Measurements from ENCODE around the gene RPGRIP1L. TPM values are rescaled to one million over a fixed set of nuclear protein-coding genes. Genes with fewer than 3 reads are reported as not detected.
A peak's percentile ranks its signal among the peaks of the same experiment; 100 is the strongest.

The RPGRIP1L gene
- 2.8 and 3.6 TPM in 2 replicates for total RNA-seq

DNA sequence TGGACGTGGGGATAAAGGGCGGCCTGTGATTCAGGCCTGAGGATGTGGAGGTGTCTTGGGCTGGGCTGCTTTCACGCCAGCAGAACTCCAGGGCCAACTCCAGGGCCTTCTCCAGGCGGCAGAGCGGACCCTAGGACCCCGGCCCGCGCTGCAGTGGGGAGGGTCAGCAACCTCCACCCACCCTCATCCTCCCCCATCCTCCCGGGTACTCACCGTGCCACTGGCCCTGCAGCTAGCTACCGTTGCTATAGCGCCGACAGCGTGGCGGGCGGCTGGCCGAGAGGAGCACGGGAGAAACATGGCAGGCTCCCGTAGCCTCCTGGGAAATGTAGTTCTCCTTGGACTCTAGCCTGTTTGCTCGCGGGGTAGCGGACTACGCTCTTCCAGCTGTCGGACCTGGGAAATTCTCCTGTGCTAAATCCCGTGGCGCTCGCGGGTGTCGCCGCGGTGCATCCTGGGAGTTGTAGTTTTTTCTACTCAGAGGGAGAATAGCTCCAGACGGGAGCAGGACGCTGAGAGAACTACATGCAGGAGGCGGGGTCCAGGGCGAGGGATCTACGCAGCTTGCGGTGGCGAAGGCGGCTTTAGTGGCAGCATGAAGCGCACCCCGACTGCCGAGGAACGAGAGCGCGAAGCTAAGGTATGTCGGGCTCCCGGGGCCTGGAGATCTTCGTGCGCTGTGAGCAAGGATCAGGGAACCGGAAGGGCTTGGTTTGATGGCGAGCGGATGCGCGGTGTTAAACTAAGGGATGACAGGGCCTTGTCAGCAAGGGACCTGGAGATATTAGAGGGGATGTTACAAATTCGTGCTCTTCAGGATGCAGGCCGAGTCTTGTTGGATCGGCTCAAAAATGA lies at the start of gene RPGRIP1L, which contains the start of gene FTO:
Gene RPGRIP1L (minus strand): TSS at position 270 of the 855 bp plus-strand sequence. CDS start 3,136 bp downstream, outside the sequence.
Gene FTO (plus strand): TSS at position 567 of the 855 bp plus-strand sequence.
- peak; percentile 99 for DNase-seq (ENCODE audit: low read depth in 2 of 2)

DNA sequence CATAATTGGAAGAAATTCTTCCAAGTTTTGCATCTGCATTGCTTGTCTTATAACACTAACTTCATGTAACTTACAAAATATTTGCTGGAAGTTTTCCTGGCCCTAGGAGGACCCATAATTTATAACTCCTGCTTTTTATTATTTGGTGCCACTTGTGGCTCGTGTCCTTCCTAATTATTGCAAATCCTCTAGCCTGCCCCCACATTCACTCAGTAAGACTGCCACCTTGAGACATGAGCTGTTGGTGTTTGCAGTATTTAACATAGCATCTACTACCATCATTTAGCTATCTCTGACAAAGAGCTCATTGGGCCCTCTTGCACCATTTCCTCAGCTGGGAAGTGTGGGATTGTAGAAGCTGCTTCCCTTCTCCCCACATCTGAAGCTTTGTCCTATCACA lies 49.8 kb upstream of the RPGRIP1L start:
- no peak for DNase-seq (ENCODE audit: low read depth in 2 of 2)

DNA sequence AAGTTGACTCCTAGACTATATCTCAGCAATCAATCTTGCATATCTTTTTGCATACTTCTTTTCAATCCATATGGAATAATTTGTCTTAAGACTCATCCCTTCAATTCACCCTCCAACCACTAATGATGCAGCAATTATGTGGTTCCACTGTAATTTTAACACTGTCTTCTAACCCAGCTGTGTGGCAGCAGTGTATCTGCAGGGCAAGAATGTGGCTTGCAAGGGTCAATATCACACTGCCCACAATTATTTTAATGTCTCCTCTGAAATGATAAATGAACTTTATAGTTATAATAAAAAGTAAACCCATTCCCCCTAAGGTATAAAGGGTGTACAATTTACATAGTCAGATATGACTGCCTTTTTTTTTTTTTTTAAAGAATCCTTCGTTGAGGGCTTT lies 48.9 kb upstream of the RPGRIP1L start:
- DNase-seq (ENCODE audit: low read depth in 2 of 2) = no peak

DNA sequence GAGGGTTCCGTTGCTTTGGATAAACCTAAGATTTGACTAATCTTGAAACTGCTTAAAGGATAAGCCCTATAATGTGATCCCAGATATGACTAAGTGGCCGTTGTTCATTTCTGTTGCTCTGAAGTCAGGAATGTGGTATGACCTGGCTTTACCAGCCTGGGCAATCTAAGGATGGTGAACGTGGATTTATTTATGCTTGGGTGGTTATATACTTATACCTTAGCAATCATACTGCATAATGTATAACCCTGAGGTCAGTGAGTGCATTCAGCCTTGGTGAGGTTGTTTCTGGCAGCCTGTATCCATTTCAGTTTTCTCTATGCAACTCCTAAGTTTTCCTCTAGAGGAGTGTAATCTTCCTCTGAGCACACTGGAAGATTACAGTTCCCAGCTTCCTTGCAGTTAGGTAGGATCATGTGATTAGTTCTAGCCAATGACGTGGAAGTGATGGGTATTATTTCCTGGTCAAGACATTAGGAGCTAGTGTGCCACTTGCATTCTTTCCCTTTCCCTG lies 42.2 kb upstream of the RPGRIP1L start:
- no peak for DNase-seq (ENCODE audit: low read depth in 2 of 2)

DNA sequence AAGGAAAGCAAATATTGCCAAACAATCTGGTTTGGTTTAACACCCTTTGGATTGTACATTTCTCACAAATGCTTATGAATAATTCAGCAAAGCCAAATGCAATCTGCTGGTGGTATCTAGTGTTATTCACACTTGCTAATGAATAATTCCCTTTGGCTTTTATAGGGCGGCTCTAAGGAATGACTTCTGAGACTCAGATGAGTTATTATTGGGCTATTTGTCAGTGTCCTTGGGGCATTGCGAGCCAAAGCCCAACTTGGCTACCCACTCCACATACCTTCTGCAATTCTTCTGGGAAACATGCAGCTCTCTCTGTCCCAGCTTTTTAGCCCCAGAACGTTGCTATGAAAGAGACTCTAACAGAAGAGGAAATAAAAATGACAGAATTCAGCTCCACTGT lies 41.4 kb upstream of the RPGRIP1L start:
- no peak for DNase-seq (ENCODE audit: low read depth in 2 of 2)

DNA sequence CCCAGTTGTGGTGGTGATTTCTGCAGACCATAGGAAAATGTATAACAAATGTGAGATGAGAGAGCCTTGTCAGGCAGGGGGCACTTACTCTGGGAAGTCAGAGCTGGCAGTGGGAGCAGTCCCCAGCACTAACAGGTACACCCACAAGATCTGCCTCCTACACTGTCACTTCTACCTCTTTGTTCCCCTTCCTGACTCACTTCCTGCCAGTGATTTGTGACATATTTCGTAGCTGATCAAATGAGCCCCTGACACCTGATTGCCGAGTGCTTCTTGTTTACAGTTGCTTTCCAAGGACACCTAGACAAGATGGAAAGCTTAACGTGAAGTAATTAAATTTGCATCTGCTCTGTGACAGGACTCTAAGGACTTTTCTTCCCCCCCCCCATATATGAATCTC lies 40.8 kb upstream of the RPGRIP1L start:
- DNase-seq (ENCODE audit: low read depth in 2 of 2) = peak; percentile 14 to 25

DNA sequence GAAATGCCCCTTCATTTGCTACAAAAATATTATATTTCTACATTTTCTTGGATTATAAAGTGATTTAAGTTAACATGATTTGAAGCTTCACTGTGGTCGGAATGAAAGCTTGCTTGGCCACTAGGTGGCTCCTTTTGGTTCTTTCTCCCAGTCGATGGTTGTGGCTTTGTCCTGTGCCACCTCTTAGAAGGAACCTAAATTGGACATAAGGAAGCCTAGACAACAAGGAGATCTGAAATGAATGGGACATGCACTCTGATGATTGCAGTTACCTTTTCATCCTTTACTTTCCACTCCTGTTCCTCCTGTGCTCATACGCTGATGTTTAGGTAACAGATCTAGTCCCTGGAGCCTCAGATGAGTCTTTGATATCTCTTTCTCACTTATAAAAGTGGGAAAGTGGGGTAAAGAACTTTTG lies 39.5 kb upstream of the RPGRIP1L start:
- peak; percentile 32 to 48 for DNase-seq (ENCODE audit: low read depth in 2 of 2)

DNA sequence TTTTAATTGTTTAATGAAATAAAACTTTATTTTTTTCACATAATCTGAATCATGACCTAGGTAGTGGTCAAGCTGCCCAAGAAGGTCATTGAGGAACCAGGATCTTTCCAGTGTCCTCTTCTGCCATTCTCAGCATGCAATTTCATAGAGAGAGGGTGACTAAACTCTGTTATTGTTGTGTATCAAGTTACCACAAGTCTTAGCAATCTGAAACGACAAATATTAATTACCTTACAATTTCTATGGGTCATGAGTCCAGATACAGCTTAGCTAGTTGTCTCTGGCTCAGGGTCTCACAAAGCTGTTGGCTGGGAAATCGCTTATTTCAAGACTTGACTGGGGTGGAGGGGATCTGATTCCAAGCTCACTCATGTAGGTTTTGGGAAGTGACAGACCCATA lies 37.9 kb upstream of the RPGRIP1L start:
- DNase-seq (ENCODE audit: low read depth in 2 of 2) = no peak

DNA sequence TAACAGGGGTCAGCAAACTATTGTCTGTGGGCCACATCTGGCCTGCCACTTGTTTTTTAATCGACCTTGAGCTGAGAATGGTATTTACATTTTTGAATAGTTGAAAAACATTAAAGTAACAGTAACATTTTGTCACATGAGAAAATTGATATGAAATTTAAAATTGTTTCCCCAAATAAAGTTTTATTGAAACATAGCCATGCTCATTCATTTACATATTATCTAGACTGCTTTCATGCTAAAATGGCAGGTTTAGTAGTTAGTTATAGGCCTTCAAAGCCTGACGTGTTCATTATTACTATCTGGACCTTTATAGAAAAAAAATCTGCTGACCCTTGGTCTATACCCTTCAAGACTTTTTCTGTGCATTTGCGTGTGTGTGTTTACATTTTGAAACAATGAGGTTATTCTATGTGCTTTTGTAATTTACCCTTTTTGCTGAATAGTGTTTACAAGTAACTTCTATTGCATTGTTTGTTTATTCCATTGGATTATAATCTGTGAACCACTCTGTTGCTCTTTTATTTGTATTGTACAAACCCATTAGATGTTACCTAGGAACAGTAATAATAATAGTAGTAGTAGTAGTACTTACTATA lies 37.4 kb upstream of the RPGRIP1L start:
- DNase-seq (ENCODE audit: low read depth in 2 of 2) = peak in 1 of 2 donors; percentile 12

DNA sequence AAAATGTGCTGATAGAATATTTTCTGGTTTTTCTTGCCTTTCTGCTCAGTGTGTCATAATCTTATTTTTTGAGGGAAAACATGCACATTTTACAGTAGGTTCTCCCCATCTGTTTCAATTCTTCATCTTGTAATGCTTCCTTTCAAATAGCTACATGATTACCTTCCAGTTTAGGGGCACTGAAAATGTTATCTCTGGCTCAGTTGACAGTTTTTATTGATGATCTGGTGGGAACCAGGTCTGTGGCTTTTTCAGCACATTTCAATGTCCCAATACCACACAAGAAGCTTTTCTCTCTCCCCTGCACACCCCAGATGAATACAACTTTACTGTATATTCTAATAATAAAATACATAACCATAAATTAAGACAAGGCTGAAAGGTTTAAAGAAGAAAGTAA lies 36.8 kb upstream of the RPGRIP1L start:
- DNase-seq (ENCODE audit: low read depth in 2 of 2) = no peak

DNA sequence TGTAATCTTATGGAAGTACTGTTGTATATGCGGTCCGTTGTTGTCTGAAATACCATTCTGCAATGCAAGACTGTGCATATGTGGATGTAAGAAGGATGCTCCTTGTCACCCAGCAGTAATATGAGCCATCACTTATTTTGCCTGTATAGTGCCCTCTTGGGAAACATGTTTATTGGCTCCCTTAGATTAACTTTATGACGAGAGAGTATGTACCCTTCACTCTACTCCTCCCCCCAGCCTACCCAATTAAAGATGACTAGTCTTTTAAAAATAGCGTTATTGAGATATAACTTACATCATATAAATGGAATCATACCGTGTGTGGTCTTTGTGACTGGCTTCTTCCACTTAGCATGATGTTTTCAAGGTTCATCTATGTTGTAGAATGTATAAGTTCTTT lies 33.9 kb upstream of the RPGRIP1L start:
- DNase-seq (ENCODE audit: low read depth in 2 of 2) = no peak

DNA sequence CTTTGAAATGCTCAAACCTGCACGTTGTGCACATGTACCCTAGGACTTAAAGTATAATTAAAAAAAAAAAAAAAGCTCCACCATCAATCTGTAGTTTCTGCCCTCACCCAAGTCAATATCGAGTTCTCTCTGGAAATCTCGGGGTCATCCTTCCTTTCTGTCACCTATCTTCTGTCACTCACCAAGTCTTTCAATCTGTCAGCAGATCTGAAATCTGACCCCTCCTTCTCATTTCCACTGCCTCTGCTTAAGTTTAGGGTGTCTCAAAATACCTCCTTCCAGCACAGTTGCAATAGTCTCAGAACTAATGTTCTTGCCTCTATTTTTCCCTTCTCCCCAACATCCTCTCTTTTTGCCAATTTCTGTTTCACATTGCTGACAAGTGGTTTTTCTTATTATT lies 32.6 kb upstream of the RPGRIP1L start:
- no peak for DNase-seq (ENCODE audit: low read depth in 2 of 2)

DNA sequence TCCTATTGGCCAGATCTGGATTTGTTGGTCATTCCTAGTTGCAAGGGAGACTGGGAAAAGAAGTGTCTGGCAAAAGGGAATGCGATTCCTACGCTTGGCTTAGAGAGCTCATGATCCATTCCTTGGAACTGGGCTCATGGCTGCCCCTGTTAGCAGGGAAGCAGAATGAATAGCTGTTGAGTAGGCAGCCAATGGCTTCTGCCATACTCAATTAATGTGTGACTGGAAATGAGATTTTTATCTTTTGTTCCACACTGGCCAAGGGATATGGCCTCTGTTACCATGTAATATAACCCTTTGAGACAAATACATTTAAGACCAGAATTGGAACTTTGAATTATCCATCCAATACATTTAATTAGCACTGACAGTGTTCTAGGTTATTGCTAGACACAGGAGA lies 31.2 kb upstream of the RPGRIP1L start:
- DNase-seq (ENCODE audit: low read depth in 2 of 2) = no peak

DNA sequence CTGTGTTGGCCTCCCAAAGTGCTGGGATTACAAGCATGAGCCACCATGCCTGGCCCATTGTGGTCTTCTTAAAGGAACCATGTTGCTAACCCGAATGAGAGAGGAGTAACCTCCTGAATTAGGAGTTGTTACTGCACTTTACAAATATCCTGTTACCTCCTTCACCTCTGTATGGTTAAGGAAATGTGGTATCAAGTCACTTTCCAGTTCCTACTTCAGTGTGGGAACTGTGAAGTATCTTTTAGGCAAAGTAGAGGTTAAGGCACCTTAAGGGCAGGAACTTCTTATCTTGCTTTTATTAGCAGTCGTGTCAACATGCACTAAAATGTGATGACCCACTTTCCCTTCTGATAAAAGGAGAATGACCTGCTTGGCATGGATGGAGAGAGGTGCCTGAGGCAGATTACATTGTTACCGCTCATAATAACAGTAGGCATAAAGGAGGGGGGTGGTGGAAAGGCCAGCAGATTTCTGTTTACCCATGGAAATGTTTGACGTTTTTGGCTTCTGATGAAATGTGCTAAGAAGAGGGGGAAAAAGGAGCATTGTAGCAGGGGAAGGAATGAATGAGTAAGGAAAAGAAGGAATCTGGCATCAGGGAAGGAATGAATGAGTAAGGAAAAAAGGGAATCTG lies 28.8 kb upstream of the RPGRIP1L start:
- peak in 1 of 2 donors; percentile 88 for DNase-seq (ENCODE audit: low read depth in 2 of 2)

DNA sequence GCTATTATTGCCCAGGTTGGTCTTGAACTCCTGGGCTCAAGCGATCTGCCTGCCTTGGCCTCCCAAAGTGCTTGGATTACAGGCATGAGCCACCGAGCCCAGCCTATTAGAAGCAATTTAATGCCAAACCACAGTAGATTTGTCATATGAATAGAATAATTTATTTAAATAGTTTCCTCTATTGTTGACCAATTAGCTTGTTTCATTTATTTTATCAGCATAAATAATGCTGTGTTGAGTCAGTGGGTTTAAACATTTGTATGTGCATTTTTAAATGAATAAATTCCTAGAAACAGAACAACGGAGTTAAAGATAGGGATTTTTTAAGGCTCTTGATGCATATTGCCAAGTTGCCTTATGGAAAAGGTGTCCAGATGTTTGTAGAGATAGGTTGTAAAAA lies 27.0 kb upstream of the RPGRIP1L start:
- no peak for DNase-seq (ENCODE audit: low read depth in 2 of 2)

DNA sequence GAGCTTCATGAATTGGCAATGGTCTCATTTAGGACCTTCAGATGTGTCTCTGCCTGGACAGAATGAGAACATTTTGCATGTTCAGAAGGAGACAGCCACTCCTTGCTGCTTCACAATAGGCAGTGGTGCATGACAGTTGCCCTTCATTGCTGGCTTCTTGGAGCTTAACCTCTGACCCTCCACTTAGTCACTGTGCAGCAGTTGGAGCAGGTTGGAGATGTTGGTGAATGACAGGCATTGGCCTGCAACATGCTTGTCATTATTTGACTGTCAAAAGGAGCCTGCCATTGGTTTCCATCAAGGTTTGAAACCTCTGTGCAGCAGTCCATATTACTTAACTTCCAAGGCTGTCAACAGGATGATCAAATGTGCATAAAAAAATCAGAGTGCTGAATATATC lies 23.0 kb upstream of the RPGRIP1L start:
- DNase-seq (ENCODE audit: low read depth in 2 of 2) = peak in 1 of 2 donors; percentile 21

DNA sequence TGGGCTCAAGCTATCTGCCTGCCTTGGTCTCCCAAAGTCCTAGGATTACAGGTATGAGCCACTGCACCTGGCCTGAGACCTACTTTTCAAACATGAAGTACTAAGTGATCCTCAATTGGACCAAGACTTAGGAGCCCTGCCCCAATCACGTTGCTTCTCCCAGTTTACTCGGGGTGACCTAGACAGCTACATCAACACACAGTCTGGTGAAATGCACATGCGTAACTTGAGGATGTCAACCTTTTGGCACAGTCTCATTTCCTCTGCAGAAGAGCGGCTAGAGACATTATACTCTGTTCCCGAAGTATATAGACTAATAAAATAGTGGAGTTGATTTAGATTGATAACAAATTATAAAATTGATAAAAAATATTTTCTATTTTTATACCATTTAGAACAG lies 17.4 kb upstream of the RPGRIP1L start:
- no peak for DNase-seq (ENCODE audit: low read depth in 2 of 2)

DNA sequence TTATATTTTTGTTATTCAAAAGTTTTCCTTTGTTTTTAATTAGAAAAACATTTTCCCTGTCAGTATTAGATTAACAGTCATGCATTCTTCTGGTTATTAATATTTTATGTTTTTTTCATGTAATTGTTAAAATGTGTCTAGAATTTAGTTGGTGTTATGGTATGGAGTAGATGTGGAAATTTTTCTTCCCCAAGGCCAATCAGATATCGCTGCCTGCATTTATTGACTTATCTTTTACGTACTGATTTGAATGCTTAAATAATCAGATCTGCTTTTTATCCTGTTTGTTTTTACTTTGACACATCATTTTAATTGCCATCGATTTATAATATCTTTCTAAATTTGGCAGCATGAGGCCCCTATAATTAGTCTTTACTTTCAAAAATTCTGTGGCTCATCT lies 13.9 kb upstream of the RPGRIP1L start:
- DNase-seq (ENCODE audit: low read depth in 2 of 2) = no peak

DNA sequence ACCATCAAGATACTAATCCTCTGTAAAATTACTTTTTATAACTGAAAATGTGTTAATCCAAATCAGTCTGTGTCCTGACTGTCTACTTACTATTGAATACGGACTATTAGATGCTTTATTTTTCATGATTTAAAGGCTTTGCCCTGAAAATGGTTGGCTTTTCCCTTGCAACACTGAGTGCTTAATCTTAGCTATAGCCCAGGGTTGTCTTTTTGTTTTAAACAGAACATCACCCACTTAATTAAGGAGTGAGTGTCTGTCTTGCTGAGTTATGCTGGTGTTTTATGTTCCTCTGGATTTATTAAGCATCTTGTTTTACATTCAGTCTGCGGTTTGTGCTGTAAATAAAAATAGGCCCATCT lies 11.3 kb upstream of the RPGRIP1L start:
- no peak for DNase-seq (ENCODE audit: low read depth in 2 of 2)

DNA sequence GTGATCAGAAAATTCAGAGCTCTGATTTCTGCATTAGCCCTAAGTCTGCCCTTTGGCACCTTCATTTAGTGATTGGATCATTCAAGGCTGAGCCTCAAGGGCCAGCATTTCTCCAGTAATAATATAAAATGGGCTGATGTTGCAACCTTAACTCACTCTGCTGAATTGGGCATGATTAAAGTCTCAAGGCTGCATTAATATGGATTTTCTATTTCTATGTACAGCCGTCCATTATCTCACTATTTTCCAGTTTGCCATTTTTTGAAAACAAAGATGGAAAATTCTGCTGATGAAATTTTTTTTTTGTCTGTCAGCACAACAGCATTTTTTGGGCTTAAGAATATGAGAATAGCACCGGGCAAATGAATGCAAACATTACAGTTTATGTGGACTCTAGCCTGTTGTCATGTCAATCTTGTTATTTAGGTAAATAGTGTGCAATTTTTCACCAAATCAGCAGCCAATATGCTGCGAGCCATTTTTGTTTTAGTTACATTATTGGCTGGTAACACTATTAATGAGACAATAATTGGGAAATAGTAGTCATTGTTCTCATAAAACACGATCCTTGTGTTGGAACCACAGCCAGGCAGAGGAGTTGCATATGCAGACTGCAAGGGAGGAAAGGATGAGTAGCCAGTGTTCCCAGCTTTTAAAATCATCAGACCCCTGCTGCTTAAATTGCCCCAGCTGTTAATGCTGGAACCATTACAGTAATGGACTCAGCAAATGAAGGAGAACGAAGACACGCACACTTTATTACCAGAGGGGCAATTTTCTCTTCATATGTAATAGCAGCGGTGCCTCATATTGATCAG lies 10.8 kb upstream of the RPGRIP1L start:
- no peak for DNase-seq (ENCODE audit: low read depth in 2 of 2)

DNA sequence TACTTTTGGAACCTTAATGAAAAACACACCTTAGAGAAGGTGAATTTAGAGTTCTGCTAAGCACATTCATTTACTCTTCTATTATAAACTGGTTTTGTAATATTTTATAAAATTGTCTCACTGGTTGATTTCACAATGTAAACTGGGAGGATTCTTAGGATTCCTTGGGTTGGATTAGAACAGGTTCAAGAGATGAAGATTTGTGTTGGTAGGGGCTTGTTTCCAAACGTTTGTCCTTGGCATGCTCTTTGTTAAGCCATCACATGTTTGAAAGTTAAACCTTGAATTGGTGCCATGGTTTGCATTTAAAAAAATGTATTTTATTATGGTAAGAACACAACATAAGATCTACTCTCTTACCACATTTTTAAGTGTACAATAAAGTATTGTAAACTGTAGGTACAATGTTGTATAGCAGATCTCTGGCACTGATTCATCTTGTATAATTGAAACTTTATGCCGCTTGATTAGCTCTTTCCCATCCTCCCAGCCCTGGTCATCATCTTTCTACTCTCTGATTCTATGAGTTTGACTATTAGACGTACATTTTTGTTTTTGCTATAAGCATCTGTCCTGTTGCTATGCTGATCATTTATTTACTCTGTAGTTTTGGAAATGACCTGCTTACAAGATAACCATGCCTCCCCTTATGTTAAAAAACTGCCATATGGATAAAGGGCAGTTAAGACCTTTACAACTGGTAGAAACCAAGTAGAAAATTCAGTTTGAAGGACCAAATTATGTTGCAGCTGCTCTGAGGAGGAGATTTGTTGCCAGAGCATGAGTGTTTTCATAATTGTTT lies 9.9 kb upstream of the RPGRIP1L start:
- DNase-seq (ENCODE audit: low read depth in 2 of 2) = no peak
